NT2/D1 (cell line): Measurements from ENCODE around the gene LGALS7B.

Experiments
- SUZ12 ChIP-seq: IDR thresholded peaks from 2 replicates; pipeline ENCODE4 v1.6.1; 2011; ENCODE audit not compliant: insufficient read length, insufficient read depth; ENCODE audit errors: extremely low read depth
- YY1 ChIP-seq: IDR thresholded peaks from 2 replicates; pipeline ENCODE4 v1.6.1; 2011; ENCODE audit not compliant: insufficient read length, insufficient read depth
- ZNF274 ChIP-seq: IDR thresholded peaks from 2 replicates; pipeline ENCODE4 v1.6.1; 2011; ENCODE audit warnings: mild to moderate bottlenecking, low read depth, low read length

DNA sequence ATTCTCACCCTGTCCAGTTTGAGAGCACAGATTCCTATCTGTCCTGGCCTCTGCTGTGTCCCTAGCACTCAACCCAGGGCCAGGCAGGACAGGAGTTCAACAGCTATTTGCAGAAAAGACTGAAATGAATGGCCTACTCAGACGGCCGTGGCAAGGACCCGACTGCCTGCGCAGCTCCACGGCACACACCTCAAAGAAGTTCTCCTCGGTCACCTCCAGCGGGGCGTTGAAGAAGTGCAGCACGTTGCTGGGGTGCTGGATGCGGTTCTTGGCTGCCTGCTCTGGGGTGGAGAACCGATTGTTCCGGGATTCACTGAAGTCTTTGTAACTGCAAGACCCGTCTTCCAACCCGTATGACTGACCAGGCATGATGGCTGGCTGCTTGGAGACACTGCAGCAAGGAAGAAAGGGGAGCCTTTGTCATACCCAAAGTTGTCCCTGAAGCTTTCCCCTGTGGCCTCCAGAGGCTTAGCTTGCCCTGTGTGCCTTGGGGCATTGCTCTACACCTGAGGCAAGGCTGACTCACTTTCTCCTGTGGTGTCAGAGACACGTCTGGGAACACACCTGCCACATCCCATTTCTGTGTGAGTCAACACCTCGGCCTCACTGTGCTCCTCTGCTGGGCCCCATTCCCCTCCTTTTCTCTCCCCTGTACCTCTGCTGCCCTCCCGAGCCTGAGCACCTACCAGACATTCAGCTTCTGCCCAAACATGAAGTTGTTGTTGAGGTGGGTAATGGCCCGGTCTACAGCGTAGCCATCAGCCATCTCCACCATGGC is 49.4 kb downstream of the LGALS7B start:
- TF ChIP-seq ZNF274 (no peak), SUZ12 (no peak), YY1 (no peak)
